HEK293 (cell line): Measurements from ENCODE around the gene KIF1A.

Source experiments
- CTCF ChIA-PET: fragments of 350-600 bp; formaldehyde crosslinking; extraction: SDS; loops from one replicate; lab custom pipeline; 2021; ENCODE audit warnings: antibody characterized with exemption; lab: Yijun Ruan, JAX
- POLR2A ChIA-PET: fragments of 300-600 bp; formaldehyde crosslinking; extraction: SDS; loops from one replicate; lab custom pipeline; 2020; ENCODE audit warnings: antibody characterized with exemption, inconsistent platforms; lab: Yijun Ruan, JAX
- H3K27ac ChIP-seq: fragments of 200-500 bp; sonication (Bioruptor generic); 2 replicates; pipeline ENCODE4 v1.5.1; 2014; ENCODE audit warnings: low read depth, low read length, control low read depth, inconsistent platforms; ENCODE audit errors: extremely low read depth
- H3K36me3 ChIP-seq, 2 experiments: fragments of 200-500 bp in 1 of 2; sonication (Bioruptor generic) in 1 of 2; 1 replicate in 1 of 2; 2 replicates in 1 of 2; pipeline ENCODE4 v1.5.1; 2014 to 2017; ENCODE audit warnings: inconsistent platforms in 2 of 2, low read length in 2 of 2; ENCODE audit not compliant: control insufficient read depth in 2 of 2, insufficient read depth in 1 of 2
- H3K4me1 ChIP-seq: fragments of 200-500 bp; sonication (Bioruptor generic); 2 replicates; pipeline ENCODE4 v1.5.1; 2014; ENCODE audit warnings: mild to moderate bottlenecking, low read length, inconsistent platforms; ENCODE audit not compliant: control insufficient read depth, insufficient read depth
- H3K4me3 ChIP-seq: 2 replicates; pipeline ENCODE4 v1.5.1; 2011; ENCODE audit warnings: low read depth, mild to moderate bottlenecking, control low read depth, low read length, moderate library complexity
- H3K9me3 ChIP-seq: fragments of 200-500 bp; sonication (Bioruptor generic); 2 replicates; pipeline ENCODE4 v1.5.1; 2014; ENCODE audit warnings: low read depth, low read length, inconsistent platforms; ENCODE audit not compliant: control insufficient read depth, insufficient read depth
- GLIS1 ChIP-seq: fragments of 450-650 bp; formaldehyde crosslinking; IDR thresholded peaks from 2 replicates; pipeline ENCODE4 v1.5.1; 2016; ENCODE audit warnings: missing biosample characterization, missing genetic modification characterization
- HOXD13 ChIP-seq: sonication (generic); formaldehyde crosslinking; IDR thresholded peaks from 2 replicates; pipeline ENCODE4 v1.8.0; 2022; ENCODE audit warnings: missing genetic modification reagents, borderline replicate concordance
- MZF1 ChIP-seq: fragments of 450-650 bp; formaldehyde crosslinking; IDR thresholded peaks from 2 replicates; pipeline ENCODE4 v1.5.1; 2017; ENCODE audit warnings: missing biosample characterization, missing genetic modification characterization, borderline replicate concordance
- PRDM2 ChIP-seq: fragments of 450-650 bp; formaldehyde crosslinking; IDR thresholded peaks from 2 replicates; pipeline ENCODE4 v1.5.1; 2016; ENCODE audit warnings: missing biosample characterization, missing genetic modification characterization, borderline replicate concordance
- TCF7L2 ChIP-seq: IDR thresholded peaks from 2 replicates; pipeline ENCODE4 v1.6.1; 2011; ENCODE audit warnings: low read depth, mild to moderate bottlenecking, inconsistent platforms, low read length, moderate library complexity, borderline replicate concordance
- ZBTB1 ChIP-seq: fragments of 450-650 bp; formaldehyde crosslinking; IDR thresholded peaks from 2 replicates; pipeline ENCODE4 v1.5.1; 2016; ENCODE audit warnings: missing biosample characterization, missing genetic modification characterization
- ZBTB20 ChIP-seq: fragments of 450-650 bp; formaldehyde crosslinking; IDR thresholded peaks from 2 replicates; pipeline ENCODE4 v1.5.1; 2016; ENCODE audit warnings: missing biosample characterization, missing genetic modification characterization
- ZIC2 ChIP-seq: fragments of 450-650 bp; formaldehyde crosslinking; IDR thresholded peaks from 2 replicates; pipeline ENCODE4 v1.5.1; 2016; ENCODE audit warnings: missing biosample characterization, missing genetic modification characterization
- ZNF133 ChIP-seq: fragments of 450-650 bp; formaldehyde crosslinking; IDR thresholded peaks from 2 replicates; pipeline ENCODE4 v1.5.1; 2016; ENCODE audit warnings: missing biosample characterization, missing genetic modification characterization
- ZNF274 ChIP-seq, 2 experiments: fragments of 200-500 bp in 1 of 2; fragments of 450-650 bp in 1 of 2; sonication (Bioruptor generic) in 1 of 2; formaldehyde crosslinking in 1 of 2; IDR thresholded peaks; 2 replicates each; pipeline versions ENCODE4 v1.5.1 to v1.6.1; 2014 to 2016; ENCODE audit warnings: borderline replicate concordance in 1 of 2, inconsistent platforms in 1 of 2, low read length in 1 of 2, missing biosample characterization in 1 of 2, missing genetic modification characterization in 1 of 2
- ZNF473 ChIP-seq: fragments of 450-650 bp; formaldehyde crosslinking; IDR thresholded peaks from 2 replicates; pipeline ENCODE4 v1.5.1; 2017; ENCODE audit warnings: missing biosample characterization, missing genetic modification characterization
- ZNF558 ChIP-seq: fragments of 450-650 bp; formaldehyde crosslinking; IDR thresholded peaks from 2 replicates; pipeline ENCODE4 v1.5.1; 2016; ENCODE audit warnings: missing biosample characterization, missing genetic modification characterization
- ZNF654 ChIP-seq: fragments of 450-650 bp; formaldehyde crosslinking; IDR thresholded peaks from 2 replicates; pipeline ENCODE4 v1.5.1; 2016; ENCODE audit warnings: low read depth, missing biosample characterization, missing genetic modification characterization
- TF ChIP-seq, protein P1 (sequence below): fragments of 450-650 bp; formaldehyde crosslinking; IDR thresholded peaks from 2 replicates; pipeline ENCODE4 v1.5.1; 2016; ENCODE audit warnings: missing biosample characterization, missing genetic modification characterization
- TF ChIP-seq, protein P2 (sequence below): fragments of 450-650 bp; formaldehyde crosslinking; conservative IDR thresholded peaks from 2 replicates; pipeline ENCODE4 v1.5.1; 2016; ENCODE audit warnings: low read depth, missing biosample characterization, missing genetic modification characterization

The KIF1A gene

GRCh38 chr2:240705204-240705791, 114.7 kb downstream of the KIF1A start (continued):
- no peak for TF ChIP-seq ZBTB20 (tag by site-specific recombination)
- TF ChIP-seq HOXD13 (CRISPR knock-in tag) = no peak
- no peak for TF ChIP-seq TCF7L2
- TF ChIP-seq ZNF558 (tag by site-specific recombination) = no peak
- TF ChIP-seq, protein P1, sequence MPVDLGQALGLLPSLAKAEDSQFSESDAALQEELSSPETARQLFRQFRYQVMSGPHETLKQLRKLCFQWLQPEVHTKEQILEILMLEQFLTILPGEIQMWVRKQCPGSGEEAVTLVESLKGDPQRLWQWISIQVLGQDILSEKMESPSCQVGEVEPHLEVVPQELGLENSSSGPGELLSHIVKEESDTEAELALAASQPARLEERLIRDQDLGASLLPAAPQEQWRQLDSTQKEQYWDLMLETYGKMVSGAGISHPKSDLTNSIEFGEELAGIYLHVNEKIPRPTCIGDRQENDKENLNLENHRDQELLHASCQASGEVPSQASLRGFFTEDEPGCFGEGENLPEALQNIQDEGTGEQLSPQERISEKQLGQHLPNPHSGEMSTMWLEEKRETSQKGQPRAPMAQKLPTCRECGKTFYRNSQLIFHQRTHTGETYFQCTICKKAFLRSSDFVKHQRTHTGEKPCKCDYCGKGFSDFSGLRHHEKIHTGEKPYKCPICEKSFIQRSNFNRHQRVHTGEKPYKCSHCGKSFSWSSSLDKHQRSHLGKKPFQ (tag by site-specific recombination) = no peak
- no peak for TF ChIP-seq ZNF473 (tag by site-specific recombination)
- TF ChIP-seq ZNF274 (IDR thresholded peaks at IDR 0.05; ENCODE audit: low read length) = no peak
- no peak for TF ChIP-seq ZNF274 (tag by site-specific recombination; IDR thresholded peaks at IDR 0.05; ENCODE audit: borderline replicate concordance)
- TF ChIP-seq ZNF133 (tag by site-specific recombination) = no peak
- TF ChIP-seq ZNF654 (tag by site-specific recombination) = no peak

- no peaks in the 10 kb centered on the region for H3K9me3 ChIP-seq
Observed at GRCh38 chr2:240704651-240705050, 115.4 kb downstream of the KIF1A start.

GRCh38 chr2:240703417-240704341, 116.3 kb downstream of the KIF1A start:
- TF ChIP-seq MZF1 = no peak
- TF ChIP-seq ZIC2 (tag by site-specific recombination) = peak; percentile 26; the same call in 1 of the 2 replicates
- peak; percentile 19; the same call in 1 of the 2 replicates for TF ChIP-seq GLIS1 (tag by site-specific recombination)
- no peak for TF ChIP-seq PRDM2 (tag by site-specific recombination)
- H3K4me1 ChIP-seq = no peaks in the 10 kb centered on the region
- CTCF ChIA-PET = interaction anchor here (1.0 kb wide), 1 partner anchor 39 kb away, joined by 5 read pairs; no protein-coding TSS in a partner anchor
- no peaks in the 10 kb centered on the region for H3K9me3 ChIP-seq
- H3K4me3 ChIP-seq = no peak overlapping the region
- no peaks in the 10 kb centered on the region for H3K36me3 ChIP-seq
- POLR2A ChIA-PET = no interaction called here
- H3K27ac ChIP-seq = no peak overlapping the region

More at GRCh38 chr2:240704651-240705050, 115.4 kb downstream of the KIF1A start:
- no peak overlapping the region for H3K27ac ChIP-seq
- H3K4me3 ChIP-seq = no peak overlapping the region
- no peaks in the 10 kb centered on the region for H3K36me3 ChIP-seq
- H3K4me1 ChIP-seq = no peaks in the 10 kb centered on the region
- ChIA-PET CTCF (interaction anchor here (0.6 kb wide), 1 partner anchor 21 kb away, joined by 6 read pairs; no protein-coding TSS in a partner anchor), POLR2A (no interaction called here)
- TF ChIP-seq ZBTB1 (no peak), ZBTB20 (tag by site-specific recombination) (no peak)
- TF ChIP-seq, protein P2, sequence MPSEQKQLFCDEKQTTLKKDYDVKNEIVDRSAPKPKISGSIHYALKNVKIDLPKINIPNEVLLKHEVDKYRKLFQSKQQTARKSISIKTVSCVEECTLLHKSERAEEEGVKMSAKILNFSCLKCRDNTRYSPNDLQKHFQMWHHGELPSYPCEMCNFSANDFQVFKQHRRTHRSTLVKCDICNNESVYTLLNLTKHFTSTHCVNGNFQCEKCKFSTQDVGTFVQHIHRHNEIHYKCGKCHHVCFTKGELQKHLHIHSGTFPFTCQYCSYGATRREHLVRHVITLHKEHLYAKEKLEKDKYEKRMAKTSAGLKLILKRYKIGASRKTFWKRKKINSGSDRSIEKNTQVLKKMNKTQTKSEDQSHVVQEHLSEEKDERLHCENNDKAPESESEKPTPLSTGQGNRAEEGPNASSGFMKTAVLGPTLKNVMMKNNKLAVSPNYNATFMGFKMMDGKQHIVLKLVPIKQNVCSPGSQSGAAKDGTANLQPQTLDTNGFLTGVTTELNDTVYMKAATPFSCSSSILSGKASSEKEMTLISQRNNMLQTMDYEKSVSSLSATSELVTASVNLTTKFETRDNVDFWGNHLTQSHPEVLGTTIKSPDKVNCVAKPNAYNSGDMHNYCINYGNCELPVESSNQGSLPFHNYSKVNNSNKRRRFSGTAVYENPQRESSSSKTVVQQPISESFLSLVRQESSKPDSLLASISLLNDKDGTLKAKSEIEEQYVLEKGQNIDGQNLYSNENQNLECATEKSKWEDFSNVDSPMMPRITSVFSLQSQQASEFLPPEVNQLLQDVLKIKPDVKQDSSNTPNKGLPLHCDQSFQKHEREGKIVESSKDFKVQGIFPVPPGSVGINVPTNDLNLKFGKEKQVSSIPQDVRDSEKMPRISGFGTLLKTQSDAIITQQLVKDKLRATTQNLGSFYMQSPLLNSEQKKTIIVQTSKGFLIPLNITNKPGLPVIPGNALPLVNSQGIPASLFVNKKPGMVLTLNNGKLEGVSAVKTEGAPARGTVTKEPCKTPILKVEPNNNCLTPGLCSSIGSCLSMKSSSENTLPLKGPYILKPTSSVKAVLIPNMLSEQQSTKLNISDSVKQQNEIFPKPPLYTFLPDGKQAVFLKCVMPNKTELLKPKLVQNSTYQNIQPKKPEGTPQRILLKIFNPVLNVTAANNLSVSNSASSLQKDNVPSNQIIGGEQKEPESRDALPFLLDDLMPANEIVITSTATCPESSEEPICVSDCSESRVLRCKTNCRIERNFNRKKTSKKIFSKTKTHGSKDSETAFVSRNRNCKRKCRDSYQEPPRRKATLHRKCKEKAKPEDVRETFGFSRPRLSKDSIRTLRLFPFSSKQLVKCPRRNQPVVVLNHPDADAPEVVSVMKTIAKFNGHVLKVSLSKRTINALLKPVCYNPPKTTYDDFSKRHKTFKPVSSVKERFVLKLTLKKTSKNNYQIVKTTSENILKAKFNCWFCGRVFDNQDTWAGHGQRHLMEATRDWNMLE = no peak
